B cell (primary cell): Measurements from ENCODE around the gene WWTR1. TPM values are rescaled to one million over a fixed set of nuclear protein-coding genes. Genes with fewer than 3 reads are reported as not detected.

Experiments used
- ATAC-seq: fragments of 200-7000 bp; cut with Tn5 transposase; one replicate; pipeline ENCODE4 v1.10.0; 2021; ENCODE audit warnings: low read depth, mild to moderate bottlenecking, moderate number of reproducible peaks, moderate library complexity
- CTCF ChIA-PET: fragments of 350-600 bp; sonication (Branson Sonifier 250); formaldehyde crosslinking; loops from one replicate; lab custom pipeline; 2021; ENCODE audit warnings: antibody characterized with exemption, inconsistent platforms; lab: Charles Lee
- POLR2A ChIA-PET: fragments of 350-600 bp; sonication (Branson Sonifier 250); formaldehyde crosslinking; loops from one replicate; lab custom pipeline; 2021; ENCODE audit warnings: antibody characterized with exemption; lab: Charles Lee
- DNase-seq: peaks from one replicate; pipeline ENCODE4 v3.0.0; 2013
- H2AFZ ChIP-seq: 2 replicates; pipeline ENCODE4 v1.6.1; 2012; ENCODE audit warnings: mild to moderate bottlenecking, low read depth, low read length; ENCODE audit not compliant: insufficient read depth, poor library complexity, severe bottlenecking
- H3K27ac ChIP-seq, 2 donors: 1 replicate in 1 of 2; 2 replicates in 1 of 2; pipeline ENCODE4 v1.5.1; 2012 to 2013; ENCODE audit warnings: low read length in 2 of 2, mild to moderate bottlenecking in 2 of 2, moderate library complexity in 1 of 2
- H3K27me3 ChIP-seq, 4 experiments: fragments of 200-600 bp in 1 of 4; sonication (generic) in 1 of 4; replicated peaks in 1 of 4; 1 replicate in 2 of 4; 2 replicates in 2 of 4; pipeline versions ENCODE4 v1.6.1 to v1.7.0; 2013 to 2016; ENCODE audit warnings: low read length in 3 of 4, mild to moderate bottlenecking in 2 of 4, mixed read lengths in 1 of 4, moderate library complexity in 1 of 4; ENCODE audit not compliant: insufficient read depth in 4 of 4, control insufficient read depth in 3 of 4; ENCODE audit errors: control extremely low read depth in 1 of 4
- H3K36me3 ChIP-seq, 2 experiments: replicated peaks in 1 of 2; 1 replicate in 1 of 2; 2 replicates in 1 of 2; pipeline versions ENCODE4 v1.6.1 to v1.7.1; 2013; ENCODE audit warnings: low read length in 1 of 2; ENCODE audit not compliant: insufficient read depth in 2 of 2, control insufficient read depth in 1 of 2; ENCODE audit errors: control extremely low read depth in 1 of 2, extremely low read depth in 1 of 2
- H3K4me1 ChIP-seq, 2 donors: fragments of 200-600 bp in 1 of 2; sonication (generic) in 1 of 2; 1 replicate in 1 of 2; 2 replicates in 1 of 2; pipeline versions ENCODE4 v1.5.1 to v1.6.1; 2013 to 2017; ENCODE audit warnings: low read length in 2 of 2; ENCODE audit not compliant: control insufficient read depth in 2 of 2, insufficient read depth in 2 of 2
- H3K4me2 ChIP-seq: replicated peaks from 2 replicates; pipeline ENCODE3; 2012; ENCODE audit warnings: mild to moderate bottlenecking, low read depth, low read length; ENCODE audit not compliant: poor library complexity, severe bottlenecking
- H3K4me3 ChIP-seq, 5 experiments: fragments of 200-600 bp in 1 of 5; sonication (generic) in 1 of 5; 1 replicate in 3 of 5; 2 replicates in 2 of 5; pipeline versions ENCODE4 v1.5.1 to v1.7.0; 2011 to 2016; ENCODE audit warnings: low read length in 4 of 5, mild to moderate bottlenecking in 4 of 5, low read depth in 2 of 5, control low read depth in 1 of 5, moderate library complexity in 1 of 5; ENCODE audit not compliant: insufficient read depth in 1 of 5; ENCODE audit errors: control extremely low read depth in 1 of 5, extremely low read depth in 1 of 5
- H3K79me2 ChIP-seq: fragments of 200-600 bp; sonication (generic); one replicate; pipeline ENCODE4 v1.6.0; 2016; ENCODE audit warnings: low read length; ENCODE audit not compliant: control insufficient read depth, insufficient read depth
- H3K9ac ChIP-seq: fragments of 200-600 bp; sonication (generic); 2 replicates; pipeline ENCODE4 v1.6.1; 2017; ENCODE audit warnings: mild to moderate bottlenecking, low read length, moderate library complexity
- H3K9me3 ChIP-seq, 3 donors: one replicate each; pipeline versions ENCODE4 v1.6.1 to v1.7.1; 2013; ENCODE audit warnings: low read length in 2 of 3; ENCODE audit not compliant: control insufficient read depth in 2 of 3, insufficient read depth in 1 of 3; ENCODE audit errors: control extremely low read depth in 1 of 3
- H4K20me1 ChIP-seq: 2 replicates; pipeline ENCODE4 v1.6.0; 2012; ENCODE audit warnings: mild to moderate bottlenecking, low read length; ENCODE audit not compliant: insufficient read depth, control insufficient read depth, poor library complexity, severe bottlenecking
- H3K27ac Mint-ChIP-seq: one replicate; pipeline ENCODE4 v1.8.0; 2021; ENCODE audit warnings: mixed read lengths
- H3K27me3 Mint-ChIP-seq: one replicate; pipeline ENCODE4 v1.8.0; 2021; ENCODE audit warnings: mixed read lengths
- H3K4me1 Mint-ChIP-seq: one replicate; pipeline ENCODE4 v1.8.0; 2021; ENCODE audit warnings: mixed read lengths
- H3K4me3 Mint-ChIP-seq: one replicate; pipeline ENCODE4 v1.8.0; 2021; ENCODE audit warnings: mixed read lengths
- H3K9me3 Mint-ChIP-seq: one replicate; pipeline ENCODE4 v1.8.0; 2022; ENCODE audit warnings: mixed read lengths; ENCODE audit not compliant: insufficient read depth
- EZH2 ChIP-seq: IDR thresholded peaks from 2 replicates; pipeline ENCODE4 v1.6.1; 2012; ENCODE audit warnings: borderline replicate concordance, low read depth, mild to moderate bottlenecking, moderate library complexity, low read length; ENCODE audit not compliant: insufficient read depth, poor library complexity, severe bottlenecking
- WGBS: methylation state at CpG from one replicate; pipeline ENCODE4 v1.1.5; 2013; ENCODE audit warnings: missing lambda C conversion rate; ENCODE audit not compliant: insufficient coverage; 5-methylcytosine and 5-hydroxymethylcytosine counted together
- intact Hi-C: fragments of 100-400 bp; cut with micrococcal nuclease; formaldehyde crosslinking; loops from one replicate; pipeline ENCODE4 v1.10.0; 2022
- polyA plus RNA-seq: library from polyadenylated mRNA; depleted of rRNA; stranded (reverse); fragments of >200 nt; gene quantifications from 2 replicates; pipeline ENCODE4 v1.2.3, GENCODE V29; 2012
- total RNA-seq, 2 donors: library from RNA; stranded (reverse); fragments of 120-200 nt in 1 of 2; gene quantifications; 1 replicate in 1 of 2; 2 replicates in 1 of 2; pipeline versions ENCODE4 v1.2.3 to v1.2.4, GENCODE V29; 2013 to 2022
- TF ChIP-seq, protein P1 (sequence below): fragments of 200-600 bp; IDR thresholded peaks from one replicate; pipeline ENCODE4 v1.8.0; 2022; ENCODE audit warnings: antibody characterized with exemption, mild to moderate bottlenecking

Gene WWTR1
- total and polyA plus RNA-seq, 2 donors (not counting 1 experiment from before 2014, with no cell fraction given): 0.79 to 2.3 TPM

DNA sequence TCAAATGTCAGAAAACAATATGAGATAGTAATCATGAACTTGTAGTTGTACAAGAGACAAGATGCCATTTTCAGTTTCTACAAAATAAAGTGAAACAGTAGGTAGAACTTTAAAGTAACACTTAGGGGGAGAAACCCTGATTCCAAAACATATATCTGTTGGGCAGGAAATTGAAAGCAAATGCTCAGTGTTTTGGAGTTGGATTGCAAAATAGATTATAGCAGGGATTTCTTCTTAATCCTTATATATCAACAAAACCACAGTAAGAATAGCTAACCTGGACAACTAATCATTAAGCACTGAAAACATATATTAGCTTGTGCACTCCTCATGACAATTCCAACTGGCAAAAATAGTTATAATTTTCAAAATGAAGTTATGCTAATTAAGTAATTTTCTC lies 47.6 kb upstream of the WWTR1 start:
- TF ChIP-seq, protein P1, sequence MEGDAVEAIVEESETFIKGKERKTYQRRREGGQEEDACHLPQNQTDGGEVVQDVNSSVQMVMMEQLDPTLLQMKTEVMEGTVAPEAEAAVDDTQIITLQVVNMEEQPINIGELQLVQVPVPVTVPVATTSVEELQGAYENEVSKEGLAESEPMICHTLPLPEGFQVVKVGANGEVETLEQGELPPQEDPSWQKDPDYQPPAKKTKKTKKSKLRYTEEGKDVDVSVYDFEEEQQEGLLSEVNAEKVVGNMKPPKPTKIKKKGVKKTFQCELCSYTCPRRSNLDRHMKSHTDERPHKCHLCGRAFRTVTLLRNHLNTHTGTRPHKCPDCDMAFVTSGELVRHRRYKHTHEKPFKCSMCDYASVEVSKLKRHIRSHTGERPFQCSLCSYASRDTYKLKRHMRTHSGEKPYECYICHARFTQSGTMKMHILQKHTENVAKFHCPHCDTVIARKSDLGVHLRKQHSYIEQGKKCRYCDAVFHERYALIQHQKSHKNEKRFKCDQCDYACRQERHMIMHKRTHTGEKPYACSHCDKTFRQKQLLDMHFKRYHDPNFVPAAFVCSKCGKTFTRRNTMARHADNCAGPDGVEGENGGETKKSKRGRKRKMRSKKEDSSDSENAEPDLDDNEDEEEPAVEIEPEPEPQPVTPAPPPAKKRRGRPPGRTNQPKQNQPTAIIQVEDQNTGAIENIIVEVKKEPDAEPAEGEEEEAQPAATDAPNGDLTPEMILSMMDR: no peak
- no peak for TF ChIP-seq EZH2
- CTCF ChIA-PET: interaction anchor here (0.7 to 1.2 kb wide), 3 partner anchors 12 to 498 kb away, joined by 3 read pairs; no protein-coding TSS in a partner anchor
- Mint-ChIP-seq H3K4me1 (peaks cover 2% of the 10 kb centered on the region), H3K9me3 (no peaks in the 10 kb centered on the region), H3K27ac (no peak overlapping the region), H3K27me3 (no peaks in the 10 kb centered on the region), H3K4me3 (no peak overlapping the region)
- intact Hi-C loops: no loop called here
- no peak overlapping the region for H3K4me3 ChIP-seq
- no peak overlapping the region for H3K4me2 ChIP-seq
- DNase-seq (no peak), ATAC-seq (no peak)
- H4K20me1 ChIP-seq: no peaks in the 10 kb centered on the region
- no peaks in the 10 kb centered on the region for H3K9me3 ChIP-seq
- no peak overlapping the region for H3K27ac ChIP-seq
- H3K27me3 ChIP-seq: no peaks in the 10 kb centered on the region
- H3K36me3 ChIP-seq: no peaks in the 10 kb centered on the region
- H3K79me2 ChIP-seq: no peaks in the 10 kb centered on the region
- peaks cover 0 to 2% of the 10 kb centered on the region in 2 donors for H3K4me1 ChIP-seq
- no peak overlapping the region for H2AFZ ChIP-seq
- H3K9ac ChIP-seq: no peak overlapping the region
- POLR2A ChIA-PET: no interaction called here

DNA sequence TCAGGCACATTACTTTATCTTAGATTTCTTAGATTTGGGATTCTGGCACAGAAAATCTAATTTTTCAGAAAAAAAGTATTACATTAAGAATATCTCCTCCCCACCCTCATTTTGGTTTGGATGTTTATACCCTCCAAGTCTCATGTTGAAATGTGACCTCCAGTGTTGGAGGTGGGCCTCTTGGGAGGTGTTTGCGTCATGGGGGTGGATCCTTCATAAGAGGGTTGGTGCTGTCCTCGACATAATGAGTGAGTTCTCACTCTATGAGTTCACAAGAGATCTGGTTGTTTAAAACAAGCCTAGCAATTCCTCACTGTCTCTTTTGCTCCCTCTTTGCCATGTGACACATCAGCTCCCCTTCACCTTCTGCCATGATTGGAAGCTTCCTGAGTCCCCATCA lies 45.6 kb upstream of the WWTR1 start:
- Mint-ChIP-seq H3K27me3 (no peaks in the 10 kb centered on the region), H3K27ac (no peak overlapping the region), H3K9me3 (peaks cover 3% of the 10 kb centered on the region), H3K4me1 (peaks cover 2% of the 10 kb centered on the region), H3K4me3 (no peak overlapping the region)
- Histone ChIP-seq H3K27me3 (no peaks in the 10 kb centered on the region), H2AFZ (no peak overlapping the region), H3K4me2 (no peak overlapping the region), H4K20me1 (no peaks in the 10 kb centered on the region), H3K36me3 (no peaks in the 10 kb centered on the region), H3K79me2 (no peaks in the 10 kb centered on the region), H3K4me1 (peaks cover 0 to 2% of the 10 kb centered on the region in 2 donors), H3K9me3 (peaks cover 0 to 11% (median 5%) of the 10 kb centered on the region in 3 donors), H3K9ac (no peak overlapping the region), H3K27ac (no peak overlapping the region), H3K4me3 (no peak overlapping the region)
- no peak for TF ChIP-seq EZH2
- TF ChIP-seq, protein P1: no peak
- DNase-seq (no peak), ATAC-seq (no peak)
- POLR2A ChIA-PET: no interaction called here
- CTCF ChIA-PET: no interaction called here
- WGBS: 71% methylated on average over 1 of the region's 2 CpGs
- intact Hi-C loops: no loop called here
